Vagina (tissue), 2 donors: ENCODE results near the gene DPT. TPM values are rescaled to one million over a fixed set of nuclear protein-coding genes. Genes with fewer than 3 reads are reported as not detected.

ENCODE experiments used
- DNase-seq, 2 donors: peaks; one replicate each; pipeline ENCODE4 v3.0.0-alpha.2; 2017; ENCODE audit errors: extremely low spot score in 2 of 2
- H3K27ac ChIP-seq: fragments of 200-600 bp; sonication (generic); one replicate; pipeline ENCODE4 v1.5.1; 2019
- H3K27me3 ChIP-seq: fragments of 200-600 bp; sonication (generic); one replicate; pipeline ENCODE4 v1.5.1; 2019
- H3K36me3 ChIP-seq, 2 donors: fragments of 200-600 bp; sonication (generic); one replicate each; pipeline ENCODE4 v1.5.1; 2017 to 2019
- H3K4me1 ChIP-seq: fragments of 200-600 bp; sonication (generic); one replicate; pipeline ENCODE4 v1.5.1; 2019
- H3K4me3 ChIP-seq, 2 donors: fragments of 200-600 bp; sonication (generic); 1 replicate in 1 of 2; 2 replicates in 1 of 2; pipeline ENCODE4 v1.5.1; 2016 to 2019
- H3K9me3 ChIP-seq: fragments of 200-600 bp; sonication (generic); one replicate; pipeline ENCODE4 v1.5.1; 2019
- POLR2A ChIP-seq, 2 donors: fragments of 450-650 bp; IDR thresholded peaks; one replicate each; pipeline ENCODE4 v1.6.1; 2017; ENCODE audit warnings: antibody characterized with exemption in 2 of 2, mild to moderate bottlenecking in 2 of 2, moderate library complexity in 2 of 2
- POLR2AphosphoS5 ChIP-seq, 2 donors: sonication (generic); formaldehyde crosslinking; IDR thresholded peaks; one replicate each; pipeline ENCODE4 v1.9.0; 2017; ENCODE audit warnings: antibody characterized with exemption in 2 of 2, mild to moderate bottlenecking in 2 of 2, low read depth in 1 of 2; ENCODE audit not compliant: insufficient read depth in 1 of 2
- intact Hi-C: fragments of 100-400 bp; cut with DNase I; formaldehyde crosslinking; loops from one replicate; pipeline ENCODE4 v1.15.1; 2023
- total RNA-seq: library from RNA; depleted of rRNA; stranded (reverse); fragments of >200 nt; gene quantifications from one replicate; pipeline ENCODE4 v1.2.3, GENCODE V29; 2016
- TF ChIP-seq, protein P1 (sequence below), 3 experiments: fragments of 450-650 bp in 2 of 3; fragments of 200-600 bp in 1 of 3; sonication (generic) in 1 of 3; IDR thresholded peaks; one replicate each; pipeline ENCODE4 v1.5.1; 2017 to 2019; ENCODE audit warnings: antibody characterized with exemption in 3 of 3, mild to moderate bottlenecking in 2 of 3, moderate library complexity in 2 of 3

DPT gene
- total RNA-seq, 1 donor from 2014 or later: 154 TPM

DNA sequence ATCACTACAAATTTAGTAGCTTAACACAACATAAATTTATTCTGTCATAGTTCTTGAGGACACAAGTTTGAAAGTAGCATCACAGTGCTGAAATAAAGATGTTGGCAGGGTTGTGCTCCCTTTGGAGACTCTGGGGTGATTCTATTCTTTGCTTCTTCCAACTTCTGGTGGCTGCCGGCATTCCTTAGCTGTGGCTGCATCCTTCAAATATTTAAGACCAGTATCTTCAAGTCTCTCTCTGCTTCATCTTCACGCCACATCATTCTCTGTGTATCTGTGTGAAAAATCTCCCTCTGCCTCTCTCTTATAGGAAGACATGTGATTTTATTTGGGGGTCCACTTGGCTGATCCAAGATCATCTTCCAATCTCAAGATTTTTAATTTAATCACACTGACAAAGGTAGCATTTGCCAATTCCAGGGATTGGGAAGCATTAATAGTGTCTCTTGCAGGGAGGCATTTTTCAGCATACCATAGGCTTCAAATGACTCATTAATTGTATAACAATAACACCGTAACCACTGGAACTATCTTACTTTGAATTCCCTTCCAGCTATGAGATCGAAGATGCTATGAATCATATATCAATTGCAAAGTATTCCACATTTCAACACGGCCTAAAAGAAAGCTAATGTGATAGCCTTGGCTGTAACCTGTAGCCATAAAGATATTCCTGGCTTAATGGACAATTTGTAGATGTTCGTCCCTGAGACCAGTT, 74.6 kb downstream of the DPT start:
- no peak overlapping the region for H3K27ac ChIP-seq
- intact Hi-C loops: no loop called here
- TF ChIP-seq, protein P1, sequence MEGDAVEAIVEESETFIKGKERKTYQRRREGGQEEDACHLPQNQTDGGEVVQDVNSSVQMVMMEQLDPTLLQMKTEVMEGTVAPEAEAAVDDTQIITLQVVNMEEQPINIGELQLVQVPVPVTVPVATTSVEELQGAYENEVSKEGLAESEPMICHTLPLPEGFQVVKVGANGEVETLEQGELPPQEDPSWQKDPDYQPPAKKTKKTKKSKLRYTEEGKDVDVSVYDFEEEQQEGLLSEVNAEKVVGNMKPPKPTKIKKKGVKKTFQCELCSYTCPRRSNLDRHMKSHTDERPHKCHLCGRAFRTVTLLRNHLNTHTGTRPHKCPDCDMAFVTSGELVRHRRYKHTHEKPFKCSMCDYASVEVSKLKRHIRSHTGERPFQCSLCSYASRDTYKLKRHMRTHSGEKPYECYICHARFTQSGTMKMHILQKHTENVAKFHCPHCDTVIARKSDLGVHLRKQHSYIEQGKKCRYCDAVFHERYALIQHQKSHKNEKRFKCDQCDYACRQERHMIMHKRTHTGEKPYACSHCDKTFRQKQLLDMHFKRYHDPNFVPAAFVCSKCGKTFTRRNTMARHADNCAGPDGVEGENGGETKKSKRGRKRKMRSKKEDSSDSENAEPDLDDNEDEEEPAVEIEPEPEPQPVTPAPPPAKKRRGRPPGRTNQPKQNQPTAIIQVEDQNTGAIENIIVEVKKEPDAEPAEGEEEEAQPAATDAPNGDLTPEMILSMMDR (IDR thresholded peaks at IDR 0.05): no peak
- TF ChIP-seq POLR2A (IDR thresholded peaks at IDR 0.05) (no peak), POLR2AphosphoS5 (IDR thresholded peaks at IDR 0.05; ENCODE audit: insufficient read depth in 1 of 2, low read depth in 1 of 2) (no peak)
- no peak for DNase-seq
- H3K4me1 ChIP-seq: no peaks in the 10 kb centered on the region
- no peaks in the 10 kb centered on the region for H3K9me3 ChIP-seq
- no peaks in the 10 kb centered on the region for H3K36me3 ChIP-seq
- H3K27me3 ChIP-seq: no peaks in the 10 kb centered on the region
- no peak overlapping the region for H3K4me3 ChIP-seq

DNA sequence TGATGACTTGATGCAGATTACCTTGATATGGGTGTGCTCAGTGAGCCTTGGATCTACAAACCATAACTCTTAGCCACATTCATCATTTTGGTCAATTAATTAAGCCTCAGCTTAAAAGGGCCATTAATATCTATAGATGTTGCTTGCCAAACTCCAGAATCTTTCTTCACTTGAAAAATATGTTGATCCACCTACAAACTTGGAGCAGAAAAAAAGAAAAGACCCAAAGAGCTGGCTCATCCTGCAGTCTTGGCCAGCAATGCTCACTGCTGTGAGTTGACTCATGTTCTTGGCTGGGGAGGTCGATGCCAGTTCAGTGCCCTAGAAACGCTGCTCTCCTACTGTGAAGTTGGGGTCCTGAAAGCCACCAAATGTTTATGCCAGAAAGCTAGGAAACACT, 75.4 kb downstream of the DPT start:
- Histone ChIP-seq H3K9me3 (no peaks in the 10 kb centered on the region), H3K36me3 (no peaks in the 10 kb centered on the region), H3K27ac (no peak overlapping the region), H3K4me1 (no peaks in the 10 kb centered on the region), H3K4me3 (no peak overlapping the region), H3K27me3 (no peaks in the 10 kb centered on the region)
- DNase-seq: no peak
- TF ChIP-seq POLR2AphosphoS5 (IDR thresholded peaks at IDR 0.05; ENCODE audit: insufficient read depth in 1 of 2, low read depth in 1 of 2): no peak
- no peak for TF ChIP-seq POLR2A (IDR thresholded peaks at IDR 0.05)
- TF ChIP-seq, protein P1 (IDR thresholded peaks at IDR 0.05): no peak
- intact Hi-C loops: no loop called here

DNA sequence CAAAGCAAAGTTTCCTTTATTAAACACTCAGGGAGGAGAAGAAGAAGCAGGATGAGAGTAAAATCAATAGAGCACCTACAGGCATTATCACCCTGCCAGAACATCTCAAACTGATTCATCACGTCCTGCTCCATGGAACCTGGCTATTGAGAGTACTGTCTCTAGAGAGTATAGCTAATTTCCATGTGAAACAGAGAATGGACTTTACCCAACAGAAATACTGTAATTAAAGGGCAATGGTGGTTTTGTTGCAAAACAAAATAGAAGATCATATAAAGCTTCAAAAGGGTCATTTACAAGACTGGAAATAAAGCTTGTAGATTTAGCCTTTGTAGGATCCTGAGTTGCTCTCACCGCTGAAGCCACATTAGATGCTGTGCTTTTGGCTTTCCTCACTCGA, 83.3 kb downstream of the DPT start:
- H3K4me3 ChIP-seq: no peak overlapping the region
- H3K27me3 ChIP-seq: no peaks in the 10 kb centered on the region
- H3K36me3 ChIP-seq: no peaks in the 10 kb centered on the region
- no peaks in the 10 kb centered on the region for H3K9me3 ChIP-seq
- no peak for DNase-seq
- H3K4me1 ChIP-seq: no peaks in the 10 kb centered on the region
- intact Hi-C loops: no loop called here
- TF ChIP-seq POLR2A (IDR thresholded peaks at IDR 0.05): no peak
- TF ChIP-seq, protein P1 (IDR thresholded peaks at IDR 0.05): no peak
- no peak for TF ChIP-seq POLR2AphosphoS5 (IDR thresholded peaks at IDR 0.05; ENCODE audit: insufficient read depth in 1 of 2, low read depth in 1 of 2)
- no peak overlapping the region for H3K27ac ChIP-seq

Other genes starting within 250 kb of the DPT start
- gene XCL2, start 185.2 kb downstream of the DPT start, total RNA-seq: not detected
- gene XCL1, start 152.6 kb downstream of the DPT start, total RNA-seq: not detected